ENCODE measurements around the gene SIAH3.

Gene SIAH3

GRCh38 chr13:45796426-45797235, 54.9 kb downstream of the SIAH3 start:
- no peak for TF ChIP-seq CTCF (IDR thresholded peaks at IDR 0.05; ENCODE audit: insufficient read depth, missing control alignments)
- FAIRE-seq = no peak
- no peak for DNase-seq (ENCODE audit: insufficient read length, low spot score)

- no peak for TF ChIP-seq CTCF (IDR thresholded peaks at IDR 0.05; ENCODE audit: insufficient read depth, missing control alignments)
- no peak for DNase-seq (ENCODE audit: insufficient read length, low spot score)
- FAIRE-seq = no peak
Measured at GRCh38 chr13:45792827-45793303, 58.7 kb downstream of the SIAH3 start.

GRCh38 chr13:45788011-45788410, 63.5 kb downstream of the SIAH3 start:
- TF ChIP-seq CTCF (IDR thresholded peaks at IDR 0.05; ENCODE audit: insufficient read depth, missing control alignments) = no peak
- DNase-seq (ENCODE audit: insufficient read length, low spot score) (peak; percentile 27), FAIRE-seq (no peak)

- no peak for TF ChIP-seq CTCF (IDR thresholded peaks at IDR 0.05; ENCODE audit: insufficient read depth, missing control alignments)
- no peak for FAIRE-seq
- no peak for DNase-seq (ENCODE audit: insufficient read length, low spot score)
Measured at GRCh38 chr13:45787346-45787745, 64.2 kb downstream of the SIAH3 start.

- no peak for TF ChIP-seq CTCF (IDR thresholded peaks at IDR 0.05; ENCODE audit: insufficient read depth, missing control alignments)
- no peak for DNase-seq (ENCODE audit: insufficient read length, low spot score)
- no peak for FAIRE-seq
Measured at GRCh38 chr13:45786293-45786920, 65.1 kb downstream of the SIAH3 start.

- DNase-seq (ENCODE audit: insufficient read length, low spot score) (no peak), FAIRE-seq (no peak)
- TF ChIP-seq CTCF (IDR thresholded peaks at IDR 0.05; ENCODE audit: insufficient read depth, missing control alignments) = no peak
Measured at GRCh38 chr13:45784755-45785675, 66.5 kb downstream of the SIAH3 start.

All from D721Med (cell line).